GM21526 (cell line): ENCODE measurements around the gene MIER2.

Experiments
- ATAC-seq: cut with Tn5 transposase; IDR thresholded peaks from one replicate; pipeline ENCODE4 v1.9.1; 2021; ENCODE audit warnings: moderate library complexity; ENCODE audit not compliant: unreplicated experiment, low FRiP score

Gene MIER2

GRCh38 chr19:335486-336066 lies 9.0 kb downstream of the MIER2 start:
- no peak for ATAC-seq

- ATAC-seq: no peak
Observed at GRCh38 chr19:335072-335471, 9.5 kb downstream of the MIER2 start.

GRCh38 chr19:334296-335071 lies 10.1 kb downstream of the MIER2 start:
- ATAC-seq: no peak

GRCh38 chr19:330503-330902 lies 14.1 kb downstream of the MIER2 start:
- ATAC-seq: no peak

- ATAC-seq: no peak
Observed at GRCh38 chr19:329876-330275, 14.7 kb downstream of the MIER2 start.

- no peak for ATAC-seq
Observed at GRCh38 chr19:328025-328505, 16.5 kb downstream of the MIER2 start.

GRCh38 chr19:327291-328024 lies 17.1 kb downstream of the MIER2 start:
- ATAC-seq: no peak

- no peak for ATAC-seq
Observed at GRCh38 chr19:326871-327270, 17.7 kb downstream of the MIER2 start.

GRCh38 chr19:325937-326565 lies 18.5 kb downstream of the MIER2 start:
- no peak for ATAC-seq

GRCh38 chr19:325173-325936 lies 19.2 kb downstream of the MIER2 start:
- ATAC-seq: no peak

GRCh38 chr19:324716-325115 lies 19.9 kb downstream of the MIER2 start:
- ATAC-seq: no peak

GRCh38 chr19:322616-323015 lies 22.0 kb downstream of the MIER2 start:
- no peak for ATAC-seq

- no peak for ATAC-seq
Observed at GRCh38 chr19:318509-318774, 26.2 kb downstream of the MIER2 start.

GRCh38 chr19:317710-318508 lies 26.7 kb downstream of the MIER2 start:
- no peak for ATAC-seq

- ATAC-seq: no peak
Observed at GRCh38 chr19:315811-316210, 28.8 kb downstream of the MIER2 start.

GRCh38 chr19:313988-314815 lies 30.4 kb downstream of the MIER2 start:
- ATAC-seq: no peak

- ATAC-seq: no peak
Observed at GRCh38 chr19:313169-313987, 31.2 kb downstream of the MIER2 start.

- ATAC-seq: no peak
Observed at GRCh38 chr19:311813-312261, 32.8 kb downstream of the MIER2 start.
